GM18502 (cell line): ENCODE measurements around the gene ACTRT2.

Source experiments
- ATAC-seq: cut with Tn5 transposase; IDR thresholded peaks from one replicate; pipeline ENCODE4 v1.9.1; 2021; ENCODE audit warnings: mild to moderate bottlenecking; ENCODE audit not compliant: unreplicated experiment, poor library complexity

The ACTRT2 gene

GRCh38 chr1:3064901-3065300, 43.6 kb downstream of the ACTRT2 start:
- ATAC-seq = no peak

GRCh38 chr1:3065396-3065795, 44.1 kb downstream of the ACTRT2 start:
- ATAC-seq = no peak

- no peak for ATAC-seq
These were observed 44.5 kb downstream of the ACTRT2 start for GRCh38 chr1:3065797-3066196.

- no peak for ATAC-seq
These were observed 45.0 kb downstream of the ACTRT2 start for GRCh38 chr1:3066250-3066711.

GRCh38 chr1:3066826-3067225, 45.6 kb downstream of the ACTRT2 start:
- no peak for ATAC-seq

- ATAC-seq = no peak
These were observed 46.0 kb downstream of the ACTRT2 start for GRCh38 chr1:3067301-3067670.

GRCh38 chr1:3067671-3068563, 46.6 kb downstream of the ACTRT2 start:
- no peak for ATAC-seq

GRCh38 chr1:3068564-3069431, 47.5 kb downstream of the ACTRT2 start, which contains the start of gene PRDM16:
PRDM16 (plus strand) TSS chr1:3069203; CDS start chr1:3069260, 57 bp downstream.
- ATAC-seq = no peak

- no peak for ATAC-seq
These were observed 48.4 kb downstream of the ACTRT2 start for GRCh38 chr1:3069491-3070308.

- no peak for ATAC-seq
These were observed 49.0 kb downstream of the ACTRT2 start for GRCh38 chr1:3070309-3070643.

- ATAC-seq = no peak
These were observed 49.6 kb downstream of the ACTRT2 start for GRCh38 chr1:3070644-3071564.

- ATAC-seq = no peak
These were observed 50.5 kb downstream of the ACTRT2 start for GRCh38 chr1:3071565-3072390.
